SU-DHL-6 (cell line): ENCODE measurements around the gene NCOA1.

Source experiments
- H2AFZ ChIP-seq: fragments of 200-600 bp; sonication (generic); 2 replicates; pipeline ENCODE4 v1.6.1; 2014; ENCODE audit warnings: low read depth, mild to moderate bottlenecking, moderate library complexity, mixed read lengths, antibody characterized with exemption, low read length; ENCODE audit not compliant: severe bottlenecking
- H3F3A ChIP-seq: fragments of 200-600 bp; shearing (Covaris generic); 2 replicates; pipeline ENCODE4 v1.6.0; 2016; ENCODE audit warnings: antibody characterized with exemption, mild to moderate bottlenecking; ENCODE audit not compliant: insufficient read depth
- H3K27ac ChIP-seq: fragments of 200-600 bp; sonication (generic); 2 replicates; pipeline ENCODE4 v1.5.1; 2016; ENCODE audit warnings: low read depth, mild to moderate bottlenecking, low read length, moderate library complexity, mixed read lengths
- H3K27me3 ChIP-seq: fragments of 200-600 bp; sonication (generic), shearing (Covaris generic); 2 replicates; pipeline ENCODE4 v1.6.0; 2014; ENCODE audit warnings: mild to moderate bottlenecking, low read length
- H3K36me3 ChIP-seq: fragments of 200-600 bp; sonication (generic); 2 replicates; pipeline ENCODE4 v1.6.1; 2014; ENCODE audit warnings: mild to moderate bottlenecking, low read length, mixed read lengths
- H3K4me2 ChIP-seq: fragments of 300-600, 200-600 bp; shearing (Covaris generic), sonication (generic); 2 replicates; pipeline ENCODE4 v1.6.0; 2014; ENCODE audit warnings: low read length, low read depth, mild to moderate bottlenecking; ENCODE audit not compliant: poor library complexity, severe bottlenecking
- H3K4me3 ChIP-seq: fragments of 200-600 bp; sonication (generic); 2 replicates; pipeline ENCODE4 v1.5.1; 2014; ENCODE audit warnings: antibody characterized with exemption, low read length, mild to moderate bottlenecking, mixed read lengths; ENCODE audit not compliant: insufficient read depth, poor library complexity, severe bottlenecking
- H3K79me2 ChIP-seq: fragments of 200-600 bp; sonication (generic); 2 replicates; pipeline ENCODE4 v1.6.1; 2014; ENCODE audit warnings: mild to moderate bottlenecking, low read length, moderate library complexity; ENCODE audit not compliant: insufficient read depth
- H3K9ac ChIP-seq: fragments of 200-600 bp; sonication (generic); 2 replicates; pipeline ENCODE4 v1.7.0; 2014; ENCODE audit warnings: mild to moderate bottlenecking, low read length
- H3K9me2 ChIP-seq: fragments of 200-600 bp; sonication (generic); replicated peaks from 2 replicates; pipeline ENCODE4 v1.6.1; 2014; ENCODE audit warnings: low read length; ENCODE audit not compliant: insufficient read depth
- H3K9me3 ChIP-seq: fragments of 200-600 bp; sonication (generic); 2 replicates; pipeline ENCODE4 v1.6.1; 2014; ENCODE audit warnings: low read length, mixed read lengths; ENCODE audit not compliant: insufficient read depth
- H4K20me1 ChIP-seq: fragments of 200-600 bp; sonication (generic); 2 replicates; pipeline ENCODE4 v1.6.1; 2014; ENCODE audit warnings: low read depth, mild to moderate bottlenecking, antibody characterized with exemption, low read length, moderate library complexity, mixed read lengths
- CTCF ChIP-seq: fragments of 200-600 bp; sonication (generic); IDR thresholded peaks from one replicate; pipeline ENCODE4 v1.5.1; 2017; ENCODE audit warnings: antibody characterized with exemption, mild to moderate bottlenecking, low read length, moderate library complexity; ENCODE audit not compliant: insufficient read depth, poor library complexity, severe bottlenecking
- EZH2phosphoT487 ChIP-seq: fragments of 200-600 bp; sonication (generic), shearing (Covaris generic); conservative IDR thresholded peaks from 2 replicates; pipeline ENCODE4 v1.6.1; 2018; ENCODE audit warnings: mild to moderate bottlenecking, antibody characterized with exemption, low read length, moderate library complexity, mixed read lengths

Gene NCOA1

GRCh38 chr2:24459224-24460161 lies 31.6 kb upstream of the NCOA1 start:
- Histone ChIP-seq H3K36me3 (no peaks in the 10 kb centered on the region), H4K20me1 (no peaks in the 10 kb centered on the region), H3K79me2 (no peaks in the 10 kb centered on the region), H3K9me3 (no peaks in the 10 kb centered on the region), H3K9ac (no peak overlapping the region), H3K27me3 (no peaks in the 10 kb centered on the region), H3K4me3 (no peak overlapping the region), H2AFZ (no peak overlapping the region), H3K27ac (no peak overlapping the region), H3K4me2 (no peak overlapping the region), H3K9me2 (no peaks in the 10 kb centered on the region), H3F3A (no peaks in the 10 kb centered on the region)
- TF ChIP-seq EZH2phosphoT487 (no peak), CTCF (no peak)

- H3K27ac ChIP-seq = no peak overlapping the region
Measured at GRCh38 chr2:24461685-24462084, 29.4 kb upstream of the NCOA1 start.

DNA sequence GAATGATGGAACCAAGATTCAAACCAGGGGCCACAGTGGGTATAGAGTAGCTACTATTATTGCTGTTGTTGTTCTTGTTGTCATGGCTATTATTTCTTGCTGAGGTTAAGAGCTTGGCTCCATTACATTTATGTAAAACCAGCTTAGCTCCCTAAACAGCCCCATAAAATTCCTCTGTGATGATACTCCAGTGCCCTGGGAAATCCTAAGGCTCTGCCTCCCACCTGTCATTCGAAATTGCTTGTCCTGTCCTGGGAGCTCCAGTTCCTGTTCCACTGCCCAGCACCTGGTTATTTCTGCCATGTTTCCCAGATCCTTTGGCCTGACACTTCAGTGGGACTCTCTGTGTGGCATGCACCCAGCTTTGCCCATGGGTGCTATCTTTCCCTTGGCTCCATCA lies 27.8 kb upstream of the NCOA1 start:
- H3K4me2 ChIP-seq = no peak overlapping the region
- no peak overlapping the region for H2AFZ ChIP-seq
- no peak overlapping the region for H3K27ac ChIP-seq

More at GRCh38 chr2:24461685-24462084, 29.4 kb upstream of the NCOA1 start:
- TF ChIP-seq EZH2phosphoT487 (no peak), CTCF (no peak)
- H3K9me3 ChIP-seq = no peaks in the 10 kb centered on the region
- no peaks in the 10 kb centered on the region for H3K9me2 ChIP-seq
- H3F3A ChIP-seq = no peaks in the 10 kb centered on the region
- no peak overlapping the region for H3K4me3 ChIP-seq
- no peaks in the 10 kb centered on the region for H4K20me1 ChIP-seq
- no peak overlapping the region for H3K4me2 ChIP-seq
- H3K9ac ChIP-seq = no peak overlapping the region
- H3K27me3 ChIP-seq = no peaks in the 10 kb centered on the region
- no peaks in the 10 kb centered on the region for H3K36me3 ChIP-seq
- no peaks in the 10 kb centered on the region for H3K79me2 ChIP-seq
- no peak overlapping the region for H2AFZ ChIP-seq

More for the DNA sequence above, 27.8 kb upstream of the NCOA1 start:
- no peaks in the 10 kb centered on the region for H3K9me3 ChIP-seq
- no peaks in the 10 kb centered on the region for H3K36me3 ChIP-seq
- no peak overlapping the region for H3K9ac ChIP-seq
- no peak for TF ChIP-seq CTCF
- TF ChIP-seq EZH2phosphoT487 = no peak
- H3F3A ChIP-seq = no peaks in the 10 kb centered on the region
- no peaks in the 10 kb centered on the region for H3K9me2 ChIP-seq
- no peaks in the 10 kb centered on the region for H4K20me1 ChIP-seq
- no peaks in the 10 kb centered on the region for H3K79me2 ChIP-seq
- H3K27me3 ChIP-seq = no peaks in the 10 kb centered on the region
- no peak overlapping the region for H3K4me3 ChIP-seq
